ENCODE data around the gene SYS1. TPM values are rescaled to one million over a fixed set of nuclear protein-coding genes. Genes with fewer than 3 reads are reported as not detected.

The SYS1 gene
- total RNA-seq, 1 experiment from 2014 or later, result 20.8 TPM

DNA sequence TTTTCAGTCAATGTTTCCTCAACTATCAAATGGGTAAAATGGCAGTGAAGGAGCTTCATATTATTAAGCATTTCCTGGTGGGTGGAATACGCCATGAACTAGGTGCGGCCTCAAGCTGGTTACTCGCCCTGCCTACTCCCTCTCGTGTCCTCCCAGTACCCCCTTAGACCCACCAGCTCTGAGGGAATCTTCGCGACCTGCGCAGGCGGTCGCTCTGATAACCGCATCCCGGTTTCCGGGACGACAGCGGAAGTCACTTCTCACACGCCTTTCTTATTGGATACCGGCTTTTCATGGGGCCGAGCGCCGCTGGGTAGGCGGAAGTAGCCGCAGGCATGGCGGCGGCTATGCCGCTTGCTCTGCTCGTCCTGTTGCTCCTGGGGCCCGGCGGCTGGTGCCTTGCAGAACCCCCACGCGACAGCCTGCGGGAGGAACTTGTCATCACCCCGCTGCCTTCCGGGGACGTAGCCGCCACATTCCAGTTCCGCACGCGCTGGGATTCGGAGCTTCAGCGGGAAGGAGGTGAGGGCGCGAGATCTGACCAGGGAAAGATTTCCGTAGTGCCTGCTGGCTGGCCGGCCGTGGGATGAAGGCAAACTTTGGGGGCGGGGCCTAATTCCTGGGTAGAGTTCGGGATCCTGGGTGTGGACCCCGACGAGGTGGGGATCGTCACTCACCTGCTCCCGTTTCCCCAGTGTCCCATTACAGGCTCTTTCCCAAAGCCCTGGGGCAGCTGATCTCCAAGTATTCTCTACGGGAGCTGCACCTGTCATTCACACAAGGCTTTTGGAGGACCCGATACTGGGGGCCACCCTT is 53.1 kb downstream of the SYS1 start, which contains the start of gene PIGT:
Gene PIGT (plus strand): TSS at position 320 of the 816 bp plus-strand sequence. CDS start 16 bp downstream, at position 336.
- DNase-seq (ENCODE audit: low spot score), result peak; percentile 72

GRCh38 chr20:45416917-45417316 is 54.0 kb downstream of the SYS1 start:
- DNase-seq (ENCODE audit: low spot score), result no peak

Other genes starting within 250 kb of the SYS1 start
- not detected in 2 replicates for gene WFDC5, start 248.0 kb upstream of the SYS1 start, total RNA-seq (2014; rRNA removed; shearing (Covaris generic))
- not detected in 2 replicates for gene WFDC12, start 238.7 kb upstream of the SYS1 start, total RNA-seq (2014; rRNA removed; shearing (Covaris generic))
- gene PI3, start 188.3 kb upstream of the SYS1 start, total RNA-seq (2014; rRNA removed; shearing (Covaris generic)), result not detected in 2 replicates
- not detected in 2 replicates for gene SEMG1, start 156.1 kb upstream of the SYS1 start, total RNA-seq (2014; rRNA removed; shearing (Covaris generic))
- not detected in 2 replicates for gene SEMG2, start 141.8 kb upstream of the SYS1 start, total RNA-seq (2014; rRNA removed; shearing (Covaris generic))
- gene SLPI, start 108.6 kb upstream of the SYS1 start, total RNA-seq (2014; rRNA removed; shearing (Covaris generic)), result 79.8 and 84.9 TPM in 2 replicates
- gene RBPJL, start 56.3 kb upstream of the SYS1 start, total RNA-seq (2014; rRNA removed; shearing (Covaris generic)), result not detected in 2 replicates
- not detected in 2 replicates for gene MATN4, start 54.9 kb upstream of the SYS1 start, total RNA-seq (2014; rRNA removed; shearing (Covaris generic))
- 88.3 and 88.4 TPM in 2 replicates for gene SDC4, start 14.7 kb upstream of the SYS1 start, total RNA-seq (2014; rRNA removed; shearing (Covaris generic))
- not detected in 2 replicates for gene TP53TG5, start 15.2 kb downstream of the SYS1 start, total RNA-seq (2014; rRNA removed; shearing (Covaris generic))
- 2.7 and 3.8 TPM in 2 replicates for gene DBNDD2, start 45.1 kb downstream of the SYS1 start, total RNA-seq (2014; rRNA removed; shearing (Covaris generic))
- 83.5 and 118 TPM in 2 replicates for gene PIGT, start 53.0 kb downstream of the SYS1 start, total RNA-seq (2014; rRNA removed; shearing (Covaris generic))
- gene WFDC2, start 106.6 kb downstream of the SYS1 start, total RNA-seq (2014; rRNA removed; shearing (Covaris generic)), result not detected in 2 replicates
- gene SPINT3, start 152.5 kb downstream of the SYS1 start, total RNA-seq (2014; rRNA removed; shearing (Covaris generic)), result not detected in 2 replicates
- not detected in 2 replicates for gene WFDC6, start 176.3 kb downstream of the SYS1 start, total RNA-seq (2014; rRNA removed; shearing (Covaris generic))
- not detected in 2 replicates for gene EPPIN, start 184.2 kb downstream of the SYS1 start, total RNA-seq (2014; rRNA removed; shearing (Covaris generic))
- not detected in 2 replicates for gene WFDC8, start 216.1 kb downstream of the SYS1 start, total RNA-seq (2014; rRNA removed; shearing (Covaris generic))

All from H4 (cell line).